Liver (tissue), 9 donors: ENCODE data around the gene TMX3. TPM values are rescaled to one million over a fixed set of nuclear protein-coding genes. Genes with fewer than 3 reads are reported as not detected.

Experiments used
- DNase-seq: peaks from one replicate; pipeline ENCODE4 v3.0.0-alpha.2; 2017; ENCODE audit warnings: low spot score
- H3K27ac ChIP-seq, 2 donors: one replicate each; pipeline ENCODE4 v1.7.0; 2013; ENCODE audit warnings: inconsistent platforms in 2 of 2, low read length in 2 of 2, control low read depth in 1 of 2, low read depth in 1 of 2, mild to moderate bottlenecking in 1 of 2
- H3K27me3 ChIP-seq, 4 donors: one replicate each; pipeline versions ENCODE4 v1.6.1 to v1.7.0; 2013; ENCODE audit warnings: low read length in 3 of 4, inconsistent platforms in 1 of 4, mild to moderate bottlenecking in 1 of 4, moderate library complexity in 1 of 4; ENCODE audit not compliant: control insufficient read depth in 4 of 4, insufficient read depth in 4 of 4
- H3K36me3 ChIP-seq, 4 donors: one replicate each; pipeline versions ENCODE4 v1.6.1 to v1.7.0; 2013; ENCODE audit warnings: low read length in 3 of 4, mild to moderate bottlenecking in 3 of 4, low read depth in 1 of 4, moderate library complexity in 1 of 4; ENCODE audit not compliant: control insufficient read depth in 4 of 4, insufficient read depth in 3 of 4
- H3K4me1 ChIP-seq, 4 donors: one replicate each; pipeline versions ENCODE4 v1.6.1 to v1.7.0; 2013; ENCODE audit warnings: low read length in 3 of 4, mild to moderate bottlenecking in 3 of 4, moderate library complexity in 1 of 4; ENCODE audit not compliant: control insufficient read depth in 4 of 4, insufficient read depth in 4 of 4
- H3K4me3 ChIP-seq, 3 donors: one replicate each; pipeline versions ENCODE4 v1.6.1 to v1.7.0; 2013; ENCODE audit warnings: low read length in 3 of 3, control low read depth in 1 of 3, low read depth in 1 of 3, mild to moderate bottlenecking in 1 of 3
- H3K9ac ChIP-seq, 2 donors: one replicate each; pipeline ENCODE4 v1.7.0; 2013; ENCODE audit warnings: low read length in 2 of 2, mild to moderate bottlenecking in 2 of 2, moderate library complexity in 2 of 2, control low read depth in 1 of 2, low read depth in 1 of 2
- H3K9me3 ChIP-seq, 4 donors: one replicate each; pipeline versions ENCODE4 v1.6.1 to v1.7.0; 2013; ENCODE audit warnings: low read length in 3 of 4; ENCODE audit not compliant: control insufficient read depth in 4 of 4
- ATF3 ChIP-seq: IDR thresholded peaks from 2 replicates; pipeline ENCODE4 v1.6.1; 2016; ENCODE audit warnings: antibody characterized with exemption
- CTCF ChIP-seq: fragments of 150-350 bp; IDR thresholded peaks from 2 replicates; pipeline ENCODE4 v1.5.1; 2017; ENCODE audit warnings: improper control_type of control experiment, low read depth, low read length; ENCODE audit not compliant: missing input control
- FOXA1 ChIP-seq: IDR thresholded peaks from 2 replicates; pipeline ENCODE4 v1.6.1; 2016; ENCODE audit warnings: antibody characterized with exemption
- FOXA2 ChIP-seq: IDR thresholded peaks from 2 replicates; pipeline ENCODE4 v1.6.1; 2016; ENCODE audit warnings: antibody characterized with exemption
- GABPA ChIP-seq, 2 donors: IDR thresholded peaks in 1 of 2; conservative IDR thresholded peaks in 1 of 2; 2 replicates each; pipeline ENCODE4 v1.6.1; 2016; ENCODE audit warnings: antibody characterized with exemption in 2 of 2, mild to moderate bottlenecking in 1 of 2, moderate library complexity in 1 of 2
- HNF4A ChIP-seq, 2 donors: conservative IDR thresholded peaks; 2 replicates each; pipeline ENCODE4 v1.6.1; 2016; ENCODE audit warnings: antibody characterized with exemption in 2 of 2, mild to moderate bottlenecking in 2 of 2
- HNF4G ChIP-seq: IDR thresholded peaks from 2 replicates; pipeline ENCODE4 v1.6.1; 2016; ENCODE audit warnings: antibody characterized with exemption
- JUND ChIP-seq, 2 donors: IDR thresholded peaks; 2 replicates each; pipeline ENCODE4 v1.6.1; 2016; ENCODE audit warnings: antibody characterized with exemption in 2 of 2
- MAX ChIP-seq: IDR thresholded peaks from 2 replicates; pipeline ENCODE4 v1.6.1; 2016; ENCODE audit warnings: antibody characterized with exemption
- NR2F2 ChIP-seq: IDR thresholded peaks from 2 replicates; pipeline ENCODE4 v1.6.1; 2016; ENCODE audit warnings: antibody characterized with exemption
- RAD21 ChIP-seq, 2 donors: IDR thresholded peaks; 2 replicates each; pipeline ENCODE4 v1.6.1; 2016; ENCODE audit warnings: antibody characterized with exemption in 2 of 2, mild to moderate bottlenecking in 2 of 2
- SP1 ChIP-seq: IDR thresholded peaks from 2 replicates; pipeline ENCODE4 v1.6.1; 2018; ENCODE audit warnings: antibody characterized with exemption, mild to moderate bottlenecking
- TAF1 ChIP-seq: conservative IDR thresholded peaks from 2 replicates; pipeline ENCODE4 v1.6.1; 2016; ENCODE audit warnings: antibody characterized with exemption, mild to moderate bottlenecking
- YY1 ChIP-seq: IDR thresholded peaks from 2 replicates; pipeline ENCODE4 v1.6.1; 2016; ENCODE audit warnings: antibody characterized with exemption, mild to moderate bottlenecking
- ZBTB33 ChIP-seq: IDR thresholded peaks from 2 replicates; pipeline ENCODE4 v1.6.1; 2016; ENCODE audit warnings: antibody characterized with exemption
- WGBS: extraction: QIAGEN DNeasy Blood & Tissue Kit; methylation state at CpG from one replicate; pipeline ENCODE4 v1.1.7; 2013; 5-methylcytosine and 5-hydroxymethylcytosine counted together
- polyA plus RNA-seq, 2 donors: library from polyadenylated mRNA; stranded (reverse) in 1 of 2; unstranded in 1 of 2; fragments of 200-250 nt in 1 of 2; fragments of >200 nt in 1 of 2; fragmentation: Nextera tagmentation in 1 of 2; extraction: Ambion mirVana in 1 of 2; gene quantifications; one replicate each; pipeline versions ENCODE4 v1.2.1 to v1.2.3, GENCODE V29; 2013 to 2015
- total RNA-seq, 2 donors: library from RNA; depleted of rRNA; stranded (reverse); fragments of >200 nt; gene quantifications; one replicate each; pipeline ENCODE4 v1.2.3, GENCODE V29; 2014
- donor health status: healthy.
- donor health status: healthy.
- donor health status: healthy.
- donor health status: healthy.
- donor health status: healthy.

Gene TMX3
- total and polyA plus RNA-seq, 4 donors, result 9.0 to 38.6 (median 20.3) TPM

- no peaks in the 10 kb centered on the region for H3K9me3 ChIP-seq
- H3K27ac ChIP-seq, result no peak overlapping the region
- no peak overlapping the region for H3K9ac ChIP-seq
- no peaks in the 10 kb centered on the region for H3K36me3 ChIP-seq
- no peak for DNase-seq
- H3K27me3 ChIP-seq, result no peaks in the 10 kb centered on the region
- no peak overlapping the region for H3K4me3 ChIP-seq
- no peaks in the 10 kb centered on the region for H3K4me1 ChIP-seq
- TF ChIP-seq CTCF (no peak), RAD21 (IDR thresholded peaks at IDR 0.05) (no peak), YY1 (no peak), MAX (no peak), HNF4G (no peak), NR2F2 (no peak), SP1 (no peak), ZBTB33 (no peak), TAF1 (no peak), ATF3 (no peak), JUND (IDR thresholded peaks at IDR 0.05) (no peak), HNF4A (conservative IDR thresholded peaks at IDR 0.05) (no peak)
These were observed 48.5 kb downstream of the TMX3 start for GRCh38 chr18:68666381-68666780.

DNA sequence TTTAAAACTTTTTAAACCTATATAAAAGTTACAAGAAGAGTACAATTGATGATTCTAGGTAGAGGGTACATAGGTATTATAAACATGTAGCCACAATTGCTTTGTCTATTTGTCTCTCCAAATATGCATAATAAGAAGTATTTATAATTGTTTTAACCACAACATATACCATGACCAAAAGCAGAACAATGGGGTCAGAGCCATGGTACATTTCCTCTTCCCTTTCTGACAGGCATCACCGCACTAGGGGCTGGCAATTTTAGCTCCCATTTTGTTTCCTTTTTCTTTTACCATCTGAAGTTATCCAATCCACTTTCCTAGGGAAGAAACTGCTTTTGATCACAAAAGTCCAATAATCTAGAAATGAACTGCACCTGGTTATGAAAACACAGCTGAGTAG is 49.3 kb downstream of the TMX3 start:
- no peak overlapping the region for H3K4me3 ChIP-seq
- no peak for TF ChIP-seq FOXA2
- TF ChIP-seq JUND (IDR thresholded peaks at IDR 0.05), result no peak
- TF ChIP-seq NR2F2, result no peak
- no peak for TF ChIP-seq TAF1
- TF ChIP-seq GABPA (IDR thresholded peaks at IDR 0.05 in 1 of 2, conservative IDR thresholded peaks at IDR 0.05 in 1 of 2), result no peak
- no peak for TF ChIP-seq FOXA1
- TF ChIP-seq HNF4A (conservative IDR thresholded peaks at IDR 0.05), result no peak
- no peak for TF ChIP-seq MAX
- no peak for TF ChIP-seq ATF3
- no peak for TF ChIP-seq ZBTB33
- TF ChIP-seq HNF4G, result no peak
- TF ChIP-seq CTCF, result no peak
- TF ChIP-seq RAD21 (IDR thresholded peaks at IDR 0.05), result no peak
- peaks cover 0 to 2% (median 0%) of the 10 kb centered on the region in 4 donors for H3K27me3 ChIP-seq
- H3K9ac ChIP-seq, result no peak overlapping the region
- H3K9me3 ChIP-seq, result no peaks in the 10 kb centered on the region
- no peak overlapping the region for H3K27ac ChIP-seq
- no peaks in the 10 kb centered on the region for H3K36me3 ChIP-seq
- DNase-seq, result no peak
- 96% methylated on average over 1 of the region's 1 CpG for WGBS
- peaks cover 0 to under 1% (median 0%) of the 10 kb centered on the region in 4 donors for H3K4me1 ChIP-seq
